Fibroblast of lung (primary cell): ENCODE results near the gene REV1. TPM values are rescaled to one million over a fixed set of nuclear protein-coding genes. Genes with fewer than 3 reads are reported as not detected.

Source experiments
- DNase-seq, 2 donors: peaks; one replicate each; pipeline versions ENCODE4 v3.0.0 to v3.0.0-alpha.2; 2010; ENCODE audit warnings: low read depth in 2 of 2
- H2AFZ ChIP-seq: 2 replicates; pipeline ENCODE4 v1.5.1; 2012; ENCODE audit warnings: low read length, control low read depth, inconsistent platforms
- H3K27ac ChIP-seq: 2 replicates; pipeline ENCODE4 v1.5.1; 2011; ENCODE audit warnings: low read length, control low read depth; ENCODE audit not compliant: insufficient read depth
- H3K27me3 ChIP-seq: 2 replicates; pipeline ENCODE4 v1.5.1; 2011; ENCODE audit warnings: mild to moderate bottlenecking, low read length; ENCODE audit not compliant: control insufficient read depth, insufficient read depth
- H3K36me3 ChIP-seq: 2 replicates; pipeline ENCODE4 v1.5.1; 2011; ENCODE audit warnings: low read length; ENCODE audit not compliant: control insufficient read depth, insufficient read depth
- H3K4me1 ChIP-seq: 2 replicates; pipeline ENCODE4 v1.5.1; 2011; ENCODE audit warnings: low read length; ENCODE audit not compliant: control insufficient read depth, insufficient read depth; ENCODE audit errors: extremely low read depth
- H3K4me2 ChIP-seq: 2 replicates; pipeline ENCODE4 v1.5.1; 2011; ENCODE audit warnings: low read length, control low read depth; ENCODE audit not compliant: insufficient read depth; ENCODE audit errors: extremely low read depth
- H3K4me3 ChIP-seq, 4 experiments: fragments of 200-600 bp in 1 of 4; sonication (generic) in 1 of 4; replicated peaks in 1 of 4; 2 replicates each; pipeline ENCODE4 v1.5.1; 2011 to 2016; ENCODE audit warnings: low read length in 4 of 4, low read depth in 3 of 4, mild to moderate bottlenecking in 3 of 4, control low read depth in 2 of 4, inconsistent platforms in 1 of 4, mixed read lengths in 1 of 4; ENCODE audit not compliant: insufficient read depth in 1 of 4; ENCODE audit errors: control extremely low read depth in 1 of 4
- H3K79me2 ChIP-seq: 2 replicates; pipeline ENCODE4 v1.5.1; 2012; ENCODE audit warnings: mild to moderate bottlenecking, low read length, inconsistent platforms; ENCODE audit not compliant: control insufficient read depth, insufficient read depth
- H3K9ac ChIP-seq: 2 replicates; pipeline ENCODE4 v1.5.1; 2011; ENCODE audit warnings: mild to moderate bottlenecking, low read length, control low read depth; ENCODE audit not compliant: insufficient read depth
- H3K9me3 ChIP-seq: 2 replicates; pipeline ENCODE4 v1.5.1; 2012; ENCODE audit warnings: low read depth, low read length; ENCODE audit not compliant: control insufficient read depth, insufficient read depth
- H4K20me1 ChIP-seq: 2 replicates; pipeline ENCODE4 v1.5.1; 2011; ENCODE audit warnings: low read length; ENCODE audit not compliant: control insufficient read depth, insufficient read depth; ENCODE audit errors: extremely low read depth
- CTCF ChIP-seq, 2 donors: IDR thresholded peaks in 1 of 2; conservative IDR thresholded peaks in 1 of 2; 1 replicate in 1 of 2; 2 replicates in 1 of 2; pipeline ENCODE4 v1.5.1; 2011 to 2012; ENCODE audit warnings: low read length in 2 of 2, control low read depth in 1 of 2, inconsistent platforms in 1 of 2, low read depth in 1 of 2, mild to moderate bottlenecking in 1 of 2
- EZH2 ChIP-seq: IDR thresholded peaks from 2 replicates; pipeline ENCODE4 v1.5.1; 2012; ENCODE audit warnings: low read length, control low read depth, mild to moderate bottlenecking; ENCODE audit errors: missing control alignments
- polyA plus RNA-seq, 2 donors: library from polyadenylated mRNA; depleted of rRNA in 1 of 2; stranded (reverse) in 1 of 2; unstranded in 1 of 2; fragments of >200 nt; gene quantifications; 2 replicates each; pipeline ENCODE4 v1.2.1, GENCODE V29; 2011 to 2012; ENCODE audit warnings: missing spikeins in 1 of 2
- total RNA-seq: library from RNA; depleted of rRNA; stranded (reverse); fragments of >200 nt; gene quantifications from 2 replicates; pipeline ENCODE4 v1.2.1, GENCODE V29; 2014

REV1 gene
- total and polyA plus RNA-seq, 2 donors (not counting 1 experiment from before 2014, with no cell fraction given): 19.3 to 39.3 TPM

GRCh38 chr2:99414566-99414965 lies 75.3 kb downstream of the REV1 start:
- peaks cover 2% of the 10 kb centered on the region for H4K20me1 ChIP-seq
- H3K4me3 ChIP-seq: no peak overlapping the region
- TF ChIP-seq CTCF (conservative IDR thresholded peaks at IDR 0.05 in 1 of 2, IDR thresholded peaks at IDR 0.05 in 1 of 2; ENCODE audit: low read depth in 1 of 2, low read length in 2 of 2): no peak
- no peak for TF ChIP-seq EZH2
- H3K4me1 ChIP-seq: no peaks in the 10 kb centered on the region
- H3K9me3 ChIP-seq: no peaks in the 10 kb centered on the region
- no peaks in the 10 kb centered on the region for H3K27me3 ChIP-seq
- no peak for DNase-seq
- no peak overlapping the region for H3K9ac ChIP-seq
- H3K4me2 ChIP-seq: no peak overlapping the region
- peaks cover 4% of the 10 kb centered on the region for H3K36me3 ChIP-seq
- H2AFZ ChIP-seq: no peak overlapping the region
- H3K79me2 ChIP-seq: no peaks in the 10 kb centered on the region
- H3K27ac ChIP-seq: no peak overlapping the region

- Histone ChIP-seq H3K27ac (no peak overlapping the region), H3K27me3 (no peaks in the 10 kb centered on the region), H3K36me3 (peaks cover 6% of the 10 kb centered on the region), H3K9ac (no peak overlapping the region), H3K4me2 (no peak overlapping the region), H3K9me3 (no peaks in the 10 kb centered on the region), H3K4me1 (no peaks in the 10 kb centered on the region), H2AFZ (no peak overlapping the region), H4K20me1 (peaks cover 2% of the 10 kb centered on the region), H3K4me3 (no peak overlapping the region), H3K79me2 (no peaks in the 10 kb centered on the region)
- no peak for DNase-seq
- TF ChIP-seq EZH2 (no peak), CTCF (conservative IDR thresholded peaks at IDR 0.05 in 1 of 2, IDR thresholded peaks at IDR 0.05 in 1 of 2; ENCODE audit: low read depth in 1 of 2, low read length in 2 of 2) (no peak)
These were observed 79.5 kb downstream of the REV1 start for GRCh38 chr2:99410276-99410675.

GRCh38 chr2:99406137-99406536 lies 83.7 kb downstream of the REV1 start:
- no peak overlapping the region for H3K4me3 ChIP-seq

More at GRCh38 chr2:99406137-99406536, 83.7 kb downstream of the REV1 start:
- Histone ChIP-seq H3K36me3 (peaks cover 12% of the 10 kb centered on the region), H3K4me1 (no peaks in the 10 kb centered on the region), H4K20me1 (no peaks in the 10 kb centered on the region), H2AFZ (no peak overlapping the region), H3K27ac (no peak overlapping the region), H3K27me3 (no peaks in the 10 kb centered on the region), H3K9me3 (no peaks in the 10 kb centered on the region), H3K4me2 (no peak overlapping the region), H3K79me2 (no peaks in the 10 kb centered on the region), H3K9ac (no peak overlapping the region)
- TF ChIP-seq CTCF (conservative IDR thresholded peaks at IDR 0.05 in 1 of 2, IDR thresholded peaks at IDR 0.05 in 1 of 2; ENCODE audit: low read depth in 1 of 2, low read length in 2 of 2) (no peak), EZH2 (no peak)
- DNase-seq: no peak
